22Rv1 (cell line): ENCODE results near the gene GDNF.

Experiments
- H3K27ac ChIP-seq: fragments of 450-650 bp; 2 replicates; pipeline ENCODE4 v1.5.1; 2017
- ZFX ChIP-seq: fragments of 450-650 bp; IDR thresholded peaks from 2 replicates; pipeline ENCODE4 v1.6.1; 2017; ENCODE audit warnings: antibody characterized with exemption, borderline replicate concordance
- TF ChIP-seq, protein P1 (sequence below): fragments of 450-650 bp; IDR thresholded peaks from 2 replicates; pipeline ENCODE4 v1.5.1; 2017; ENCODE audit warnings: mild to moderate bottlenecking

GDNF gene

DNA sequence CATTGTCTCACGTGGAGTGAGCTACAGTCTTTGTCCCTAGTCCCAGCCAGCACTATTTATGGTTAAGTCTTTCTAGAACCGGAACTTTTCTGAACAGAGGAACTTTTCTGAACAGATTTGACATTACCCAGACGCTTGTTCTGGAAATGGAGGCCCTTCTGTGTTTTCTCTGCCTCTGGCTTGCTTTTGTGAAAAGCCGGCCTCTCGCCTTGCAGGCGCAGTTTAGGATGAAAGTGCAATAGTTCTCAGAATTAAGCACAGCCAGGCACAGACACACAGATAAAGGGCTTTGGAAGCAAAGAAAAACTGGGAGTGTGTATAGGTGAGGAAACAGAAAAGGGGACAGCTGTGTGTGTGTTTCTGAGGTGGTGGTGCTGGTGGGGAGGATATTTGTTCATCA lies 5.9 kb downstream of the GDNF start:
- TF ChIP-seq, protein P1, sequence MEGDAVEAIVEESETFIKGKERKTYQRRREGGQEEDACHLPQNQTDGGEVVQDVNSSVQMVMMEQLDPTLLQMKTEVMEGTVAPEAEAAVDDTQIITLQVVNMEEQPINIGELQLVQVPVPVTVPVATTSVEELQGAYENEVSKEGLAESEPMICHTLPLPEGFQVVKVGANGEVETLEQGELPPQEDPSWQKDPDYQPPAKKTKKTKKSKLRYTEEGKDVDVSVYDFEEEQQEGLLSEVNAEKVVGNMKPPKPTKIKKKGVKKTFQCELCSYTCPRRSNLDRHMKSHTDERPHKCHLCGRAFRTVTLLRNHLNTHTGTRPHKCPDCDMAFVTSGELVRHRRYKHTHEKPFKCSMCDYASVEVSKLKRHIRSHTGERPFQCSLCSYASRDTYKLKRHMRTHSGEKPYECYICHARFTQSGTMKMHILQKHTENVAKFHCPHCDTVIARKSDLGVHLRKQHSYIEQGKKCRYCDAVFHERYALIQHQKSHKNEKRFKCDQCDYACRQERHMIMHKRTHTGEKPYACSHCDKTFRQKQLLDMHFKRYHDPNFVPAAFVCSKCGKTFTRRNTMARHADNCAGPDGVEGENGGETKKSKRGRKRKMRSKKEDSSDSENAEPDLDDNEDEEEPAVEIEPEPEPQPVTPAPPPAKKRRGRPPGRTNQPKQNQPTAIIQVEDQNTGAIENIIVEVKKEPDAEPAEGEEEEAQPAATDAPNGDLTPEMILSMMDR, result no peak
- no peak for TF ChIP-seq ZFX
- H3K27ac ChIP-seq, result no peak overlapping the region

DNA sequence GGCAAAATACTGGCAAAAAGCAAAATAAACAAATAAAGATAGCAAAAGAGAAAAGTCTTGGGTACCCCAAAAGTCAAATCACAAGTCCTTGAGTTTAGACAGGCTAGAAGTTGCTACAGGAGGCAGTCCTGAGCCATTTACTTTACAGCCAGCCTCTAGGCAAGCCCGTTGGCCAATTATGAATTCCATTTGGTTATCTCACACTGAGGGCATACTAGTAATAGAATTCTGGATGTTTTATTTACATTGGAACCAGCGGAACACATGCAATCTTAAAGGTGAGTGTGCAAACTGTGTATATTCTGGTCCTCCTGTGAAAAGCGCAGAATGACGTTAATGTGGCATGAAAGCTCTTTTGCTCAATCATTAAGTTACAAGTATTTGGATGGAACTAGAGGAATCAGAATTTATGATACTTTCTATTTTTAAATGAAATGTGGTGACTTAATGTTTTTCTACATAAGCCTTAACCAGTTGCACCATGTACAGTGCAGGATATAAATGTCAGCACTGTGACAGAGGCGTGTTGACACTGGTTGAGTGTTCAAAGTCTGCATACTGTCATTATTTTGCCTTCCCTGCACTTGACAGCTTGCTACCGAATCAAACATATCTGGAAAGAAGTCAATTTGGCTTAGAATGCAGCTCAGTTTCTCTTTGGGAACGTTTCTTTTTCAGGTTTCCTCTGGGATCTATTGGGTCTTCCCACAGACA lies 7.9 kb downstream of the GDNF start:
- TF ChIP-seq, protein P1, result no peak
- TF ChIP-seq ZFX, result no peak
- no peak overlapping the region for H3K27ac ChIP-seq

DNA sequence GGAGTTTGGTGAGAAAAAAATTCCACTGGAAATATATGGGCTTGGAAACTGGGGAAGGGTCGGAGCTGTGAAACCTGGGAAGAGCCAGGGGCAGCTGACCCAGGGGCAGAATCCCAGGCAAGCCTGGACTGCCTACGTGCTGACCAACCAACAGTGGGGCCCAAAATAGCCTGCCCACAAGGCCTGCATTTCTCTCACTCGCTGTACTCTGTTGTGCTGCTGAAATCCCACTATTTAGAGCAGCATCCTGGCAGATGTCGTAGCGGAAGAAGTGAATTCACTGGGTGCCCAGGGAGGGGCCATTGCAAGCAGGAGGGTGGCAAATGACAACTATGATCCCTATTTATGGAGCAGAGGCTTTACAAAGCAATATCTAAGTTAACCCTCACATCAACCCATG lies 9.5 kb downstream of the GDNF start:
- no peak overlapping the region for H3K27ac ChIP-seq
- TF ChIP-seq, protein P1, result no peak
- no peak for TF ChIP-seq ZFX

DNA sequence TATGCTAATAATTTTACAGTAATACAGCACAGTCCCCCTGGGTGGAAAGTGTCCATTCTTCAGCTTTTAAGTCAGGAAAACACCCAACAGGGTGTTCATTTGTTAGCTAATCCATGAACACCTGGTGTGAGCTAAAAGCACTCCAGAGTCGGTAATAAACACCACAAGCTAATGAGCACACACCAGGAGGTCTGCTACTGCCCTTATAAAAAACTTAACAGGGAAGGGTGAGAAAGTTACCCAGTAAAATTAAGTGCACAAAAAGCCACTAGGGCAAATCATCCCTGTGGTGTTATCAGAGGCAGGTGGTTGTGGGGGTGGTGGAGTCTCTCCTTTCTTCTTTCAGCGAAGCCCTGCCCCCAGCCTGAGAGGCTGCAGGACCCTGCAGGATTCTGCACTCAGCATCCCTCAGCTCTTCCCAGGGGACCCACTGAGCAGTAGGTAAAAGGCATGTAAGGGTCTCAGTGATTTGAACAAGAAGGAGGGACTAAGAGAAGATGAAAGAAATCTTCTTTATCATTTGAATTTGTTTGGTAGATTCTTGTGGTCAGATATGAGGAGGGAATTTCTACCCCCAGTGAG lies 14.4 kb downstream of the GDNF start:
- no peak overlapping the region for H3K27ac ChIP-seq

DNA sequence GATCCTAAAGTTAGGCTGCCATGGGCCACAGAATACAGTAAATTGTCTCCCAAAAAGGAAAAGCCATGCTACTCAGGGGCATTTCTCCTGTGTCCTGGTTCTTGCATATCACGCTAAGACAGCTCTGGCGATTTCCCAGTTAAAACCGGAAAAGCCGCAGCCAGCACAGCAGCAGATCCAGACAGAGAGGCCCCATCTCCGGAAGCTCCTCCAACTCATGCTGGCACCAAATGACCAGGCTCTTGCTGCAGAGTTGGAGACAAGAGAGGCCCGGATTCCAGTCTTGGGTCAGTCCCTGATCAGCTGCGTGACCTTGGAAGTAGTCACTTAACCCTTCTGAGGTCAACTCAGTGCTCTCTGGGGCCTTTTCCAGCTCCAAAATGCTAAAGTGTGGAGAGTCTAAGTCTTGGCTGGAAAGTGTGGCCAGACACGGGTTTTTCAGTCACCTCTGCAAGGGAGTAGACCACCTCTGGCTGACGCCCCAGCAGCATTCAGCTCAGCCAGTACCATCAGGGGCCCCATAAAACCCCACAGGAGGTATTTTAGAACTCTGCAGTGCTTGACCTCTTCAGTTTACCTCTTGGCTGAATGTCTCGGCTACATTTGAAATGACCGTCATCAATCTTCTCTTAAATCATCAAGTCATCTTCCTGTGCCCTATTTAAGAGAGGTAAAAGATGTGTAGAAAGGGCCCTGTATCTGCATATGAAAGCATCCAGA lies 16.2 kb downstream of the GDNF start:
- TF ChIP-seq ZFX, result no peak
- TF ChIP-seq, protein P1, result no peak
- no peak overlapping the region for H3K27ac ChIP-seq

More for the DNA sequence above, 14.4 kb downstream of the GDNF start:
- TF ChIP-seq ZFX, result no peak
- TF ChIP-seq, protein P1, result no peak

DNA sequence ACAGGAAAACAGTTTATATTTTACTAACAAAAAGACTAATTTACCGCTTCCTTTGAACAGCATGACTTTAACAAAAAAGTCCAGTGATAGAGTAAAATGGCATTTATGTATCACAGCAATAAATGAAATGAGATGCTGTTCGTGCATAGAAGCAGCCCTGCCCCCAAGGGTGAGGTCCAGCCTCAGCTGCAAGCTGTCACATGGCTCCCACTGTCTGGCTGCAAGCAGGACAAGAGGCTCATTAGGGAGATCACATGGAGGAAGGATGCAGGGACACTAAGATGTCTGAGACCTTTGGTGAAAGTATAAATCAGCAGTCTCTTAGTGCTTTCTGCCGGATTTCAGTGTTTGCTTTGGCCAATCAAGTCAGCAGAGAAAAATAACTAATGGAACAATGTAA lies 23.0 kb downstream of the GDNF start:
- TF ChIP-seq ZFX, result no peak
- H3K27ac ChIP-seq, result no peak overlapping the region

DNA sequence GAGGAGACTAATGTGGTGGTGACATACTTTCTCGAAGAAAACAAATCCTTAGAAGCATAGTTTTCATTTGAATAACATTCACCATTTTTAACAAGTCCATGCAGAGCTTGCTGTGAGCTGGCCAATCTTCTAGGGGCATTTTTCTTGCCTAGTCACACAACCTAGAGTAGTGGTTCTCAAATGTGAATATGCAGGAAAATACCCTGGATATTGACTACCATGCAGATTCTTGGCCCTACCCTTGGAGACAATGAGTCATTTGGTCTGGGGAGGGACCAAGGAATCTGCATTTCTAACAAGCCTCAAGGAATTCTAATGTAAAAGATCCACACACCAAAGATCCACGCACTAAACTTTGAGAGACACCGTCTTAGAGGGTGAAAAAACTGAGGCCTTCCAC lies 23.5 kb downstream of the GDNF start:
- no peak overlapping the region for H3K27ac ChIP-seq

More for the DNA sequence above, 23.5 kb downstream of the GDNF start:
- no peak for TF ChIP-seq ZFX
- TF ChIP-seq, protein P1, result no peak
